ENCODE results near the gene FEM1A. TPM values are rescaled to one million over a fixed set of nuclear protein-coding genes. Genes with fewer than 3 reads are reported as not detected.
A peak's percentile ranks its signal among the peaks of the same experiment; 100 is the strongest.
"Not testable (repeated sequence)": the region's sequence is repeated elsewhere in the genome, so short reads cannot be mapped to it uniquely, and the experiment has no call there.

FEM1A gene
- total RNA-seq, 2 experiments from 2014 or later, result 9.2 to 9.3 TPM

DNA sequence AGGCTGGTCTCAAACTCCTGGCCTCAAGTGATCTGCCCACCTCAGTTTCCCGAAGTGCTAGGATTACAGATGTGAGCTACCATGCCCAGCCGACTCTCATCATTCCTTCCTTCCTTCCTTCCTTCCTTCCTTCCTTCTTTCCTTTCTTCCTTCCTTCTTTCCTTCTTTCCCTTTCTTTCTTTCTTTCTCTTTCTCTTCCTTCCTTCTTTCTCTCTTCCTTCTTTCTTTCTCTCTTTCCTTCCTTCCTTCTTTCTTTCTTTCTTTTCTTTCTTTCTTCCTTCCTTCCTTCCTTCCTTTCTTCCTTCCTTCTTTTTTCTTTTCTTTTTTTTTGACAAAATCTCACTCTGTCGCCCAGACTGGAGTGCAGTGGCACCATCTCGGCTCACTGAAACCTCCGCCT lies 13.4 kb upstream of the FEM1A start:
- not testable (repeated sequence) for H3K36me3 Mint-ChIP-seq

DNA sequence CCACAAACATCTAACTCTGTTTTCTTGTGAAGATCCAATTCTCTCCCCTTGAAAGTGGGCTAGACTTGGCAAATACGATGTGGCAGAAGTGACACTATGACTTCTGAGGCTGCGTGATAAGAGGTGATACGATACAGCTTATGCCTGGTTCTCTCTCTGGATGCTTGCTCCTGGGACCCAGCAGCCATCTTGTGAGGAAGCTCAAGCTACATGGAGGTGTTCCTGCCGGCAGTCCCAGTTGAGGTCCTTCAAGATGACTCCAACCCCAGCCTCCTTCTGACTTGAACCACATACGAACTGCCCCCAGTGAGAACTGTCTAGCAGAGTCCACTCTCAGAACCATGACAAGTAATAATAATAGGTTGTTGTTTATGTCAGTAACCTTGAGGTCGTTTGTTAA lies 10.7 kb upstream of the FEM1A start:
- ChIA-PET CTCF (no interaction called here), POLR2A (no interaction called here)
- no peak overlapping the region for H3K4me3 Mint-ChIP-seq
- no peak overlapping the region for H3K27ac Mint-ChIP-seq
- intact Hi-C loops (cut with micrococcal nuclease), result no loop called here
- DNase-seq, result no peak
- peaks cover 3% of the 10 kb centered on the region for H3K36me3 Mint-ChIP-seq
- peaks cover 5% of the 10 kb centered on the region for H3K9me3 Mint-ChIP-seq
- H3K4me1 Mint-ChIP-seq (ENCODE audit: low read depth), result no peaks in the 10 kb centered on the region
- peaks cover 11% of the 10 kb centered on the region for H3K27me3 Mint-ChIP-seq

More for the DNA sequence above, 13.4 kb upstream of the FEM1A start:
- H3K27ac Mint-ChIP-seq; H3K4me1 Mint-ChIP-seq (ENCODE audit: low read depth); H3K4me3 Mint-ChIP-seq; intact Hi-C loops (cut with micrococcal nuclease); H3K9me3 Mint-ChIP-seq; DNase-seq; POLR2A ChIA-PET: not testable (repeated sequence)
- CTCF ChIA-PET, result interaction anchor here (0.6 to 1.1 kb wide), 2 partner anchors 12 to 31 kb away, joined by 3 read pairs; no protein-coding TSS in a partner anchor
- peaks cover 16% of the 10 kb centered on the region for H3K27me3 Mint-ChIP-seq

DNA sequence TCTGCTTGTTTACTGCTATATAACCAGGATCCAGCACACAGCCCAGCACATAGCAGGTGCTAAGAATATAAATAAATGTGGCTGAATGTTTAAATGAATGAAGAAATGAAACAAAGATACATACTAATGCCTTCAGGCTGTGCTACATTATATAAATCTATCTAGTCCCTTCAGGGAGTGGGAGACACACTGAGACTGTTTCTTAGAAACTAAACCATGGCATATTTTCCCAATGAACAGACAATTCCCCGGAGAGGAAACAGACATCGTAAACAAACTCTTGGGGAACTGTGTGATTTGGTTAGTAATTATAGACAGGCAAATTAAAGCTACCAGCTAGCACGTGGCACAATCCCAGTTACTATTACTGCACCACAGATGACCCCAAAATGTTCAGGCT lies 9.7 kb upstream of the FEM1A start:
- Mint-ChIP-seq H3K27ac (no peak overlapping the region), H3K4me3 (no peak overlapping the region), H3K4me1 (ENCODE audit: low read depth) (no peaks in the 10 kb centered on the region), H3K9me3 (peaks cover 5% of the 10 kb centered on the region), H3K27me3 (peaks cover 15% of the 10 kb centered on the region), H3K36me3 (peaks cover 3% of the 10 kb centered on the region)
- DNase-seq, result no peak
- ChIA-PET CTCF (interaction anchor here (1.5 kb wide), 1 partner anchor 9 kb away, joined by 10 read pairs; the partner anchor contains the start of gene FEM1A), POLR2A (no interaction called here)
- intact Hi-C loops (cut with micrococcal nuclease), result no loop called here

DNA sequence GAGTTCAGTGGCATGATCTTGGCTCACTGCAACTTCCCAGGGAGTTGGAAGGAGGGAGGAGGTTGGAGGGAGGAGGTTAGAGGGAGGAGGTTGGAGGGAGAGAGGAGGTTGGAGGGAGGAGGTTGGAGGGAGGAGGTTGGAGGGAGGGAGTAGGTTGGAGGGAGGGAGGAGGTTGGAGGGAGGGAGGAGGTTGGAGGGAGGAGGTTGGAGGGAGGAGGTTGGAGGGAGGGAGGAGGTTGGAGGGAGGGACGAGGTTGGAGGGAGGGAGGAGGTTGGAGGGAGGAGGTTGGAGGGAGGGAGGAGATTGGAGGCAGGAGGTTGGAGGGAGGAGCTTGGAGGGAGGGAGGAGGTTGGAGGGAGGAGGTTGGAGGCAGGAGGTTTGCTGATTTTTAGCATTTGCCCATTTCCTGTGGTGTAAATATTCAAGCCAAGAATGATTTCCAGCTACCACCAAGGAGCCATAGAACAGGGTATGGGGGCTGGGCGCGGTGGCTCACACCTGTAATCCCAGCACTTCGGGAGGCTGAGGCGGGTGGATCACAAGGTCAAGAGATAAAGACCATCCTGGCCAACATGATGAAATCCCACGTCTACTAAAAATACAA lies 5.0 kb upstream of the FEM1A start:
- H3K36me3 Mint-ChIP-seq; H3K27ac Mint-ChIP-seq; H3K9me3 Mint-ChIP-seq; POLR2A ChIA-PET; DNase-seq; intact Hi-C loops (cut with micrococcal nuclease); H3K4me3 Mint-ChIP-seq; H3K4me1 Mint-ChIP-seq (ENCODE audit: low read depth): not testable (repeated sequence)
- CTCF ChIA-PET, result interaction anchor here (1.0 to 7.6 kb wide), 2 partner anchors 55 to 62 kb away, joined by 3 to 161 read pairs; no protein-coding TSS in a partner anchor
- H3K27me3 Mint-ChIP-seq, result peaks cover 11% of the 10 kb centered on the region

DNA sequence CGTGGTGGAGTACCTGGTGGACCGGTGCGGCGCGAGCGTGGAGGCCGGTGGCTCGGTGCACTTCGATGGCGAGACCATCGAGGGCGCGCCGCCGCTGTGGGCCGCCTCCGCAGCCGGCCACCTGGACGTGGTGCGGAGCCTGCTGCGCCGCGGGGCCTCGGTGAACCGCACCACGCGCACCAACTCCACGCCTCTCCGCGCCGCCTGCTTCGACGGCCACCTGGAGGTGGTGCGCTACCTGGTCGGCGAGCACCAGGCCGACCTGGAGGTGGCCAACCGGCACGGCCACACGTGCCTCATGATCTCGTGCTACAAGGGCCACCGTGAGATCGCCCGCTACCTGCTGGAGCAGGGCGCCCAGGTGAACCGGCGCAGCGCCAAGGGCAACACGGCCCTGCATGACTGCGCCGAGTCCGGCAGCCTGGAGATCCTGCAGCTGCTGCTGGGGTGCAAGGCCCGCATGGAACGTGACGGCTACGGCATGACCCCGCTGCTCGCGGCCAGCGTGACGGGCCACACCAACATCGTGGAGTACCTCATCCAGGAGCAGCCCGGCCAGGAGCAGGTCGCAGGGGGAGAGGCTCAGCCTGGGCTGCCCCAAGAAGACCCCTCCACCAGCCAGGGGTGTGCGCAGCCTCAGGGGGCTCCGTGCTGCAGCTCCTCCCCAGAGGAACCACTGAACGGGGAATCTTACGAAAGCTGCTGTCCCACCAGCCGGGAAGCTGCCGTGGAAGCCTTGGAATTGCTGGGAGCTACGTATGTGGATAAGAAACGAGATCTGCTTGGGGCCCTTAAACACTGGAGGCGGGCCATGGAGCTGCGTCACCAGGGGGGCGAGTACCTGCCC lies 708 bp downstream of the FEM1A start:
- Mint-ChIP-seq H3K36me3 (peaks cover 32% of the 10 kb centered on the region), H3K4me3 (peak overlapping the region; percentile 80), H3K27ac (peak overlapping the region; percentile 57), H3K4me1 (ENCODE audit: low read depth) (peaks cover 43% of the 10 kb centered on the region)
- POLR2A ChIA-PET, result interaction anchor here (1.0 to 2.6 kb wide), 4 partner anchors 8 to 120 kb away, joined by 3 to 13 read pairs (median 4); partner anchors contain the start of gene DPP9
- not testable (repeated sequence) for H3K27me3 Mint-ChIP-seq, DNase-seq, H3K9me3 Mint-ChIP-seq
- intact Hi-C loops (cut with micrococcal nuclease), result loop anchor here (5.0 kb wide), 1 partner anchor 320 kb away; the partner anchor contains the start of gene HDGFL2
- CTCF ChIA-PET, result interaction anchor here (0.7 to 7.6 kb wide), 15 partner anchors 13 to 390 kb away, joined by 3 to 161 read pairs (median 3); partner anchors contain the start of gene DPP9

DNA sequence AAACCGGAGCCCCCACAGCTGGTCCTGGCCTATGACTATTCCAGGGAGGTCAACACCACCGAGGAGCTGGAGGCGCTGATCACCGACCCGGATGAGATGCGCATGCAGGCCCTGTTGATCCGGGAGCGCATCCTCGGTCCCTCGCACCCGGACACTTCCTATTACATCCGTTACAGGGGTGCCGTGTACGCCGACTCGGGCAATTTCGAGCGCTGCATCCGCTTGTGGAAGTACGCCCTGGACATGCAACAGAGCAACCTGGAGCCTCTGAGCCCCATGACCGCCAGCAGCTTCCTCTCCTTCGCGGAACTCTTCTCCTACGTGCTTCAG lies 1.3 kb downstream of the FEM1A start:
- H3K27me3 Mint-ChIP-seq, DNase-seq, H3K9me3 Mint-ChIP-seq: not testable (repeated sequence)
- peak overlapping the region; percentile 56 for H3K27ac Mint-ChIP-seq
- CTCF ChIA-PET, result interaction anchor here (0.8 to 7.6 kb wide), 3 partner anchors 13 to 62 kb away, joined by 3 to 161 read pairs (median 35); no protein-coding TSS in a partner anchor
- peaks cover 43% of the 10 kb centered on the region for H3K4me1 Mint-ChIP-seq (ENCODE audit: low read depth)
- intact Hi-C loops (cut with micrococcal nuclease), result loop anchor here (5.0 kb wide), 1 partner anchor 321 kb away; the partner anchor contains the start of gene HDGFL2
- H3K4me3 Mint-ChIP-seq, result peak overlapping the region; percentile 80
- peaks cover 32% of the 10 kb centered on the region for H3K36me3 Mint-ChIP-seq
- POLR2A ChIA-PET, result interaction anchor here (1.1 to 2.6 kb wide), 3 partner anchors 14 to 119 kb away, joined by 3 to 13 read pairs (median 4); partner anchors contain the start of gene DPP9

DNA sequence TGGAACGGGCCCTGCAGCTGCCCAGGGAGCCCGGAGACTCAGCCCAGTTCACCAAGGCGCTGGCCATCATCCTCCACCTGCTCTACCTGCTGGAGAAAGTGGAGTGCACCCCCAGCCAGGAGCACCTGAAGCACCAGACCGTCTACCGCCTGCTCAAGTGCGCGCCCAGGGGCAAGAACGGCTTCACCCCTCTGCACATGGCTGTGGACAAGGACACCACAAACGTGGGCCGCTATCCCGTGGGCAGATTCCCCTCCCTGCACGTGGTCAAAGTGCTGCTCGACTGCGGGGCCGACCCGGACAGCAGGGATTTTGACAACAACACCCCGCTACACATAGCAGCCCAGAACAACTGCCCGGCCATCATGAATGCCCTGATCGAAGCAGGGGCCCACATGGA lies 1.7 kb downstream of the FEM1A start:
- Mint-ChIP-seq H3K4me3 (peak overlapping the region; percentile 80), H3K36me3 (peaks cover 32% of the 10 kb centered on the region)

DNA sequence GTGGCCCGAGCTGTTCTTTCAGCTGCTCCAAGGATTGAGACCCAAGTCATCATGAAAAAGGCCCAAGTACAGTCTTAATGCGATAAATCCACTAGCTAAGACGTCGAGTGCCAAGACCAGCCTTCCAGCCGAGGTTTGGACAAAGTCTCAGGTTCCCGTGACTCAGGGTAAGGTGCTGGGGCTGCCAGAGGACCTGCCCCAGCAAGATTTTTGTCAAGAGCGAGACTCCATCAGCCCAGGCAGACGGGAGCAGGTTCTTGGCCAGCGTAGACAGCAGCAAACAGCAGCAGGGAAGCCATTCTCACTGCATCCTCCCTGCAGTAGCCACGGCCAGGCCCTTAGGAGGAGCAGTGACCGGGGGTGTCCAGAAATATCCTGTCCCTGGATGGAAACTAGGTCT lies 3.4 kb downstream of the FEM1A start:
- H3K4me3 Mint-ChIP-seq, result no peak overlapping the region
- H3K9me3 Mint-ChIP-seq, result no peaks in the 10 kb centered on the region
- peaks cover 37% of the 10 kb centered on the region for H3K36me3 Mint-ChIP-seq
- DNase-seq, result no peak
- ChIA-PET CTCF (interaction anchor here (1.9 kb wide), 1 partner anchor 14 kb away, joined by 8 read pairs; no protein-coding TSS in a partner anchor), POLR2A (no interaction called here)
- no peak overlapping the region for H3K27ac Mint-ChIP-seq
- no peaks in the 10 kb centered on the region for H3K27me3 Mint-ChIP-seq
- peaks cover 43% of the 10 kb centered on the region for H3K4me1 Mint-ChIP-seq (ENCODE audit: low read depth)
- intact Hi-C loops (cut with micrococcal nuclease), result loop anchor here (5.0 kb wide), 1 partner anchor 323 kb away; the partner anchor contains the start of gene HDGFL2

More for the DNA sequence above, 1.7 kb downstream of the FEM1A start:
- H3K27ac Mint-ChIP-seq, H3K27me3 Mint-ChIP-seq, DNase-seq, H3K9me3 Mint-ChIP-seq, CTCF ChIA-PET: not testable (repeated sequence)
- POLR2A ChIA-PET, result interaction anchor here (1.1 to 2.6 kb wide), 2 partner anchors 14 to 69 kb away, joined by 3 to 13 read pairs; partner anchors contain the start of gene DPP9
- intact Hi-C loops (cut with micrococcal nuclease), result loop anchor here (5.0 kb wide), 1 partner anchor 321 kb away; the partner anchor contains the start of gene HDGFL2
- peaks cover 43% of the 10 kb centered on the region for H3K4me1 Mint-ChIP-seq (ENCODE audit: low read depth)

DNA sequence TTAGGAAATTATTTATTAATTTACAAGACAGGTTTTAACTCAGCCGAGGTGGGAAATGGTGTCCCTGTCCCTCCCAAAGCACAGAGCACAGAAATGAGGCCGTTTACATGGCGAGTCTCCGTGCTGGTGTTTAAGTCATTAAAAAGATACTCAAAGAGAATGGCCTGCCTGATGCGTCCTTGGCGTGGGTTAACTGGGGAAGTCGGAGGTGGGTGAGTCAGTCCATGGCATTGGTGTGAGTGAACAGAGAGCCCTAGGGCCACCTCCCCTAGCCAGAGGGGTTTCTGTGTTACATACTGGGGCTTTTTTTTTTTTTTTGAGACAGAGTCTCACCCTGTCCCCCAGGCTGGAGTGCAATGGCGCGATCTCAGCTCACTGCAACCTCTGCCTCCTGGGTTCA lies 3.9 kb downstream of the FEM1A start:
- POLR2A ChIA-PET, result no interaction called here
- Mint-ChIP-seq H3K4me1 (ENCODE audit: low read depth) (peaks cover 43% of the 10 kb centered on the region), H3K36me3 (peaks cover 37% of the 10 kb centered on the region), H3K27ac (no peak overlapping the region), H3K9me3 (no peaks in the 10 kb centered on the region), H3K27me3 (no peaks in the 10 kb centered on the region), H3K4me3 (no peak overlapping the region)
- DNase-seq, result no peak
- CTCF ChIA-PET, result interaction anchor here (1.9 kb wide), 1 partner anchor 14 kb away, joined by 8 read pairs; no protein-coding TSS in a partner anchor
- intact Hi-C loops (cut with micrococcal nuclease), result no loop called here

DNA sequence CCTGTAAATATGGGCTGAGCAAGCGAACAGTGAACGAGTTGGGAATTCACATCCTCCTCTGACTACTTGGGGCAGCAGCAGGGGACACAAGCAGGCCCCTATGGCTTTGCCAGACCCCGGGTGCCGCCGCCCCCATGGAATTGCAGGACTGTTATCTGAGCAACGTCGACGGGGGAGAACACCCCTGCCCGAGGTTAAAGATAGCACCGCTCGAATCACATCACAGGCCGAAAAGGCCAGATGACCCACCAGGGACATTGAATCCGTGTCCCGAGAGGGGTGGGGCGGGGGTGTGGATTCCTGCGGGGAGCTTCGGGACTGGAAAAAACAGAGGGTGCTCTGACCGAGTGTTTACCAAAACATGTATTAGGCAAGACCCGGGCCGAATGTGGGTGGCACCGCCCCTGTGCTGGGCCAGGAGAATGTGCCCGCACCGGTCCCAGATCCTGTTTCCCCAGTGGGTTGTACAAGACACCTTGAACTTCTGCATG lies 9.1 kb downstream of the FEM1A start:
- intact Hi-C loops (cut with micrococcal nuclease), result no loop called here
- H3K4me1 Mint-ChIP-seq (ENCODE audit: low read depth), result peaks cover 9% of the 10 kb centered on the region
- POLR2A ChIA-PET, result interaction anchor here (1.0 to 1.2 kb wide), 2 partner anchors 9 to 60 kb away, joined by 3 to 4 read pairs; partner anchors contain the start of gene FEM1A
- no peaks in the 10 kb centered on the region for H3K27me3 Mint-ChIP-seq
- CTCF ChIA-PET, result interaction anchor here (0.9 to 5.1 kb wide), 7 partner anchors 9 to 163 kb away, joined by 3 to 30 read pairs (median 6); partner anchors contain the start of gene FEM1A
- H3K4me3 Mint-ChIP-seq, result no peak overlapping the region
- H3K9me3 Mint-ChIP-seq, result no peaks in the 10 kb centered on the region
- peaks cover 12% of the 10 kb centered on the region for H3K36me3 Mint-ChIP-seq
- no peak overlapping the region for H3K27ac Mint-ChIP-seq
- no peak for DNase-seq

DNA sequence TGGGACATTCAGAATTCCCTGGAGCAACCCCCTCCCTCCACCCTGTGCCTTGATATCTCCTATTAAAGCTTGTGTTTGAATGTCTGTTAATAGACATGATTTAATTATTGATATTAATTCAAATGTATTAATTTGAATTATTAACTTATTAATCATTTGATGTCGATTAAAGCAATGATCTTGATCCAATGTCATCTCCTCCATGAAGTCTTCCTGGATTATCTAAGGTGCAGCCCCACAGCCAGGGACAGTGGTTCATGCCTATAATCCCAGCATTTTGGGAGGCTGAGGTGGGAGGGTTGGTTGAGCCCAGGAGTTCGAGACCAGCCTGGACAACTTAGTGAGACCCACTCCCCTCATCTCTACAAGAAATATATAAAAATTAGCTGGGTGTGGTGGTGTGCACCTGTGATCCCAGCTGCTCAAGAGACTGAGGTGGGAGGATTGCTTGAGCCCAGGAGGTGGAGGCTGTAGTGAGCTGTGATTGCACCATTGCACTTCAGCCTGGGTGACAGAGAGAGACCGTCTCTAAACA lies 9.6 kb downstream of the FEM1A start:
- CTCF ChIA-PET, result interaction anchor here (0.7 to 5.1 kb wide), 8 partner anchors 9 to 227 kb away, joined by 3 to 30 read pairs (median 5); partner anchors contain the start of gene FEM1A
- peaks cover 6% of the 10 kb centered on the region for H3K4me1 Mint-ChIP-seq (ENCODE audit: low read depth)
- no peaks in the 10 kb centered on the region for H3K27me3 Mint-ChIP-seq
- H3K27ac Mint-ChIP-seq, result no peak overlapping the region
- intact Hi-C loops (cut with micrococcal nuclease), result no loop called here
- POLR2A ChIA-PET, result no interaction called here
- DNase-seq, result no peak
- peaks cover 12% of the 10 kb centered on the region for H3K36me3 Mint-ChIP-seq
- H3K9me3 Mint-ChIP-seq, result no peaks in the 10 kb centered on the region
- no peak overlapping the region for H3K4me3 Mint-ChIP-seq

Data from activated CD4-positive, alpha-beta memory T cell treated with anti-CD3 and anti-CD28 coated beads for 36 hours (primary cell).